Stimulated activated CD4-positive, alpha-beta T cell treated with anti-CD3 and anti-CD28 coated beads, Interleukin-1b, Interleukin-23, amount 100 ng/mL, for 4 hours (primary cell): ENCODE measurements around the gene SEPTIN11.
A peak's percentile ranks its signal among the peaks of the same experiment; 100 is the strongest.

Experiments
- DNase-seq, 2 donors: peaks; one replicate each; pipeline ENCODE4 v3.0.0-alpha.2; 2020; ENCODE audit warnings: low read depth in 2 of 2

Gene SEPTIN11

DNA sequence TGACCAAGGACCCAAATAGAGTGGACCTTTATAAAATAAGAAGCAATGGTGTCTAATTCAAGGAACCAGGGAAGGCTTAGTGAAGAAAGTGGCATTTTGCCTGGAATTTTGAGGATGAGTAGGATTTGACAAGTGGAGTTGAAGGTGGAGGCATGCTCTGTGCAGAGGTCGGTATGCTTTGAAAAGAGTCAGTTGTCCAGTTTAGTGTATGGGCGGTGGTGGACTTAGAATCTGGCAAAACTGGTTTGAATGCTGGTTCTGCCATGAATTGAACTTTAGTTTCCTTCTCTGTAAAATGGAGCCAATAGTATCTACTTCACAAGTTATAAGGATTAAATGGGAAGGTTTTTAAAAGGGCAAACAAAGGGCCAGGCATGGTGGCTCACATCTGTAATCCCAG, 29.7 kb downstream of the SEPTIN11 start:
- no peak for DNase-seq

DNA sequence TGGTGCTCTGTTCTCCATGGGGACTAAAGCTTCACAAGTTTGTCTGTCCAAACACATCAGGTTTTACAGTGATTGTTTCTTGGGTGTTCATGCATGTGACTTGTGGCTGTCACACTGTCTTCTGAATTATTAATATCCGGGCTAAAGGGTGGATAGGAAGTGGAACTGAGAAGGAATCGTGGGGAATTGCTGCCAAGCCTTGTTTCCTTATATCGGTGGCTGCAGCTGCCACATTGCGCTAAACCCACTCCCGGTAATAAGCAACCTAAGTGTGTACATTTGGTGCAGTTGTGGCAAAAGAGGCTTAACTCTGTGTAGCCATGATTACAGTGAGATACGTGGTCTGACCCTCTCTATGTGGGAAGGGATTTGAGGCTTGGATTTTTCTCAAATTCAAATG, 30.7 kb downstream of the SEPTIN11 start:
- no peak for DNase-seq

DNA sequence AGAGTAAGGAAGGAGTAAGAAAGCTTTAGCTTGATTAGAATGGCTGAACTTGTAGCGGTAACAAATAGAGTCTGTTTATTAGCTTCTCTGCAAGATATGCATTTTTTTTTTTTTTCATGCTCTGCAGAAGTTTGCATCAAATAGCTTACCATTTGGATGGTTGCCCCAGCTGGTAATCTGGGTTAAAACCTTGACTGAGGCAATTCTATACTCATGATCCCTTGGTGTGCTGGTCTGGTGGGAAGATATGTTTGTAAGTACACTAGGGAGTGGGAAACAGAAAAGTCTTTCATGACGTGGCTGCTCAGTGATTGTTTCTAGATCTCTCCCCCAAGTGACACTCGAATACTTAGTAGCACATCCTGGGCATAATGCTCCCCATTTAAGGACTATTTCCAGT, 32.1 kb downstream of the SEPTIN11 start:
- DNase-seq, result no peak

DNA sequence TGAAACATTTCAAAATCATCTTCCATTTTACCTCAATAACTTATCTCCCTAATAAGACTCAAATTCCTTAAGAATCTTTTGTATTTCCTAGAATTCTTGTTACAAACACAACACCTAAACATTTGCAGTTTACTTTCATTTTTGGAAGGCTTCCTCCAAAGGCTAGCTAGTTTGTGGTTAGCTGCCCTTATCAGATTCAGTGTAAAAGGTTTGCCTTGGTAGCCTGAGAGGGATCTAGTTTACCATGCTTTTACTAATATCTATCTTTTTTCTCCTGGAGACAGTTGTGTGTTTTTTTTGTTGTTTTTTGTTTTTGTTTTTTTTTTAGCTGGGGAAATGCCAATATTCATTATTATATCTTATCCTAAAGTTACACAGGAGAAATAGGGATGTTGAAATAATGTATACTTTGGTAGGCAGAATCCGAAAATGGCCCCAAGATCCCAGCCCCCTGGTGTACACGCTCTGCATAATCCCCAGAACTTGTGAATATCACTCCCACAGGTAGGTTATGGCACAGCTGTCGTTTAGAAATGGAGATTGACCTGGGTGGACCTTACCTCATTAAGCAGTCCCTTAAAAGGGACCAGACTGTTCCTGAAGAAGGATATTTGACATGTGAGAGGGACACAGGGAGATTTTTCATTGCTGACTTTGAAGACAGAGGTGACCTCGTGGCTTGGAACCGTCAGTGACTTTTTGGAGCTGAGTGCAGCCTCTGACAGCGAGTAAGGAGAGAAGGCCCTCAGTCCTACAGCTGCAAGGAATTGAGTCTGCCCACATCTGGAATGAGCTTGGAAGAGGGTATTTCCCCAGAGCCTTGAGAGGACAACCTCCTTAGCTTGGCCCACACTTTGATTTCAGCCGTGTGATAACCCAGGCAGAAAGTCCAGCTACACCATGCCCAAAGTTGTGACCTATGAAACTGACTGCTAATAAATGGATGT, 33.4 kb downstream of the SEPTIN11 start:
- DNase-seq, result no peak

DNA sequence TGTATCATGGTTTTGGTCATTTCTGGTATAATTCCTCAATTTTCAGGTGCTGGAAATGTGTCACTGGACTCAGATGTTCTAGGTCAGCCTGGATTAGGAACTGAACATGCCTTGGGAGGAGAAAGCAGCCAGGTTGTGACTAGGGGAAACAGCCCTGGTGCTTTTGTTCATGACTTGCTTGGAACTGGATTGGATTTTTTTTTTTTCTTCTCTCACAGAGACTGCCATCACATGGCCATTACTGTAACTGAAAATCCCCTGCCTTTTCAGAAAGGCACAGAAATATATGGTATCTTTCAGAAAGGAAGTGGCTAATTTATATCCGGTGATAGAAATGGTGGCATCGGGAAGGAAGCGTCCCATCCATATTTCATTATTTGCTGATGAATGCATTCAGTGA, 34.6 kb downstream of the SEPTIN11 start:
- no peak for DNase-seq

DNA sequence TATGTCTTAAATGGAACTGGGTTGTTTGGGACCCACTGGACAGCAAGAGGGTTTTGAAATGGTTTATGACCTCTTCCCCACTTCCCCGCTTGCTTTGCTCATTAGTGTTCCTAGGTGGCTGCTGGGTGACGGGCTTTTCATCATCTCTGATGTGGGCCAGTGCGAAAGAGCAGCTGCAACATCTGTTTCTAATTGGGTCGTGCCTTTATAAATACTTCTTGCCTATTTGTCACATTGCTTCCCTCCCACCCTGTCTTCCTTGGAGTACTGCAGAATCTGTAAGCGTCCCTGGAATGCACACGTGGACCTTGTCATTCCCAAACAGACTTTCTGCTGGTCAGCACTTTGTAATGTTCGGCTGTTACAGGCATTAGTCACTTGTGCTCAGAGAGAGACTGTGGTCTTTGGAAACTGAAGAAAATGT, 35.2 kb downstream of the SEPTIN11 start:
- no peak for DNase-seq

DNA sequence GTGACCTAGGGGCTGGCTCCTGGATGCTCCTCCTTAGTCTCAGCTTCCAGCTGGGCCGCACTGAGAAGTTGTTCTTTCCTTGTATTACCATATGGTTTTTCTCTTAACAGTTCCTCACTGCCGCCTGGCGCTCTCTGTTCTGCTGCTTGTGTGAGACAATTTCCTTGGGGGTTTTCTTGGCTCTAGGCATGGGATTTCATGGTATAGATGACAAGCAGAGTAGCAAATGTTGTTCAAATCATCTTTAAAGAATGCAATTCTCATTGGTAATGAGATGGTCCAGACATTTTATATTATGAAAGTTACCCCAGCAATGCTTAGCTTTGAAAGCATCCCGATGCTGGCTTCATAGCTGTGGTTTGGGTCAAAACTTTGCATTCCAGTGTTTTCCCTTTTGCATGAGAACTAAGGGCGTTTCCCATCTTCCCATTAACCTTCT, 37.6 kb downstream of the SEPTIN11 start:
- DNase-seq, result no peak

DNA sequence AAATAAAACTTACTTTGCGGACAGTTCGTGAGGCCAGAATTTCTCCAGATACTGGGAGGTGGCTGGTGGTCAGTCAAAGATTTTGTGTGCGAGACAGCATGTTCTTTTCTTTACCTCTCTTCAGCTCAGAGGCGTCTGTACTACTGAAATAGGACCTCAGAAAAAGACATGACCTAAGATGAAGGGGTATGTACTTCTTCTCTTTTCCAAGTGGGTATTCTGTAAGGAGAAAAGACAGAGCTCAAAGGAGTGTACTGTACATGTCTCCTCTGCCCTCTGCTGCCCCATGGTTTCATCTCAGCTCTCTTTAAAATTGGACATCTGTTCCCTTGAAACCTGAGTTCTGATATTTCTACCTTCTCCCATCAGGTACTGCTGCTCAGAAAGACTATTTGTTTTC, 38.1 kb downstream of the SEPTIN11 start:
- DNase-seq, result no peak

DNA sequence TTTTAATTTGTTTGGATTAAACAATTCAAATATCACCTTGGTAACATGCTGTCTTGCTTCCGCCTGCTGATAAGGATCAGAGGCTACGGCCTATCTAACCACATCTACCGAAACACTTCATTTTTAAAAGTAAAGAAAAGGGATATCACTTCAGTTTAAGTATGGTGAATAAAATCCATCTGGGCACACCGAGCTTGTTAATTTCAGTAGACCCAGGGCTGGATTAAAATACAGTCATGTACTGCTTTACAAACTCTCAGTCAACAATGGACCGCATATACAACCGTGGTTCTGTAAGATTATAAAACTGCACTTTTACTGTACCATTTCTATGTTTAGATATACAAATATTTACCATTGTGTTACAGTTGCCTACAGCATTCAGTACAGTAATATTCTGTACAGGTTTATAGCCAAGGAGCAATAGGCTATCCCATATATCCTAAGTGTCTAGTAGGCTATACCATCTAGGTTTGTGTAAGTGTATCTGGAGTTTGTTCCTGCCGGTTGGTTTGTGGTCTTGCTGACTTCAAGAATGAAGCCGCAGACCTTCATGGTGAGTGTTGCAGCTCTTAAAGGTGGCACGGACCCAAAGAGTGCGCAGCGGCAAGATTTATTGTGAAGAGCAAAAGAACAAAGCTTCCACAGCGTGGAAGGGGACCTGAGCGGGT, 40.0 kb downstream of the SEPTIN11 start:
- DNase-seq, result peak; percentile 11 to 18

DNA sequence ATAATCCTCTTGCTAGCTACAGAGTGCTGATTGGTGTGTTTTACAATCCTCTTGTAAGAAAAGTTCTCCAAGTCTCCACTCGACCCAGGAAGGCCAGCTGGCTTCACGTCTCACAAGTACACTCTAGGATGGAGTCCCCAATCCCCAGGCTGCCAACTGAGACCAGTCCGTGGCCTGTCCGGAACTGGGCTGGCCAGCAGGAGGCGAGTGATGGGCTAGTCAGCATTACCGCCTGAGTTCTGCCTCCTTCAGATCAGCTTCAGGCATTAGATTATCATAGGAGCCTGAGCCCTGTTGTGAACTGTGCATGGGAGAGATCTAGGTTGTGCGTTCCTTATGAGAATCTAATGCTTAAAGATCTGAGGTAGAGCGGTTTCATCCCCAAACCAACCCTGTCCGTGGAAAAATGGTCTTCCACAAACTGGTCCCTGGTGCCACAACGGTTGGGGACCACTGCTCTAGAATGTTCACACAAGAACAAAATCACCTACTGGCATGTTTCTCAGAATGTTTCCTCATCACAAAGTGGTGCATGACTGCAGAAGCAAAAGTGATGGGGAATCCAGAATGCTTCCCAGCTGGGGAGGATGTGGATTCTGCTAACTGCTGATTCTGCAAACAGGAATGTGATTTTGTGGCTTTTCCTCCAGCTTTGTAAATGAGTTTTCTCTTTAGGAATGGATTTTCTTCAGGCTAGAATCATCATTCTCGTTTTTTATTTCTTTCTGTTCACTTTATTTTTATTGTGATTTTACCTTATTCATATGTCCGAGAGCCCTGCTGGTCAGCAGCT, 40.9 kb downstream of the SEPTIN11 start:
- no peak for DNase-seq

DNA sequence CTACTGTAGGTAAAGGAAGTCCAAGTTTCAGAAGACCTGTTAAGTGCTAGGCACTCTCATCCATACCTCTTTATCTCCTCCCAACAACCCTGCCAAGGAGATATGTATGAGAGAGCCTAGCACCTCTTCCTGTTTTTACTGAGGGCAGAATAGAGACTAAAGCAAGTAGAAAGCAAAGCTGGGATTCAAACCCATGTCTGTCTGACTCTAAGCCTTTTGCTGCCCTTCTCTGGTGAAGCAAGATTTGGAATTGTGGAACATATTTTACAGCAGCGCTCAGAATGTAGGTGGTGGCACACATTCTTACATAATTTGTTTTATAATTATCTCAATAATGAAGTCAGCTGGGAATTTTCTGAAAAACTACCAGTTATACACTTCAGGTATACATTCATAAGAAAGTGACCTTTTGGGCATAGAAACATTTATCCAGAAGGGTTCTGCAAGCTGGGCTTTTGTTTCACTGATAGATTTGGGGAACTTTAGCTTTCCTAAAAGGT, 41.7 kb downstream of the SEPTIN11 start:
- DNase-seq, result no peak

DNA sequence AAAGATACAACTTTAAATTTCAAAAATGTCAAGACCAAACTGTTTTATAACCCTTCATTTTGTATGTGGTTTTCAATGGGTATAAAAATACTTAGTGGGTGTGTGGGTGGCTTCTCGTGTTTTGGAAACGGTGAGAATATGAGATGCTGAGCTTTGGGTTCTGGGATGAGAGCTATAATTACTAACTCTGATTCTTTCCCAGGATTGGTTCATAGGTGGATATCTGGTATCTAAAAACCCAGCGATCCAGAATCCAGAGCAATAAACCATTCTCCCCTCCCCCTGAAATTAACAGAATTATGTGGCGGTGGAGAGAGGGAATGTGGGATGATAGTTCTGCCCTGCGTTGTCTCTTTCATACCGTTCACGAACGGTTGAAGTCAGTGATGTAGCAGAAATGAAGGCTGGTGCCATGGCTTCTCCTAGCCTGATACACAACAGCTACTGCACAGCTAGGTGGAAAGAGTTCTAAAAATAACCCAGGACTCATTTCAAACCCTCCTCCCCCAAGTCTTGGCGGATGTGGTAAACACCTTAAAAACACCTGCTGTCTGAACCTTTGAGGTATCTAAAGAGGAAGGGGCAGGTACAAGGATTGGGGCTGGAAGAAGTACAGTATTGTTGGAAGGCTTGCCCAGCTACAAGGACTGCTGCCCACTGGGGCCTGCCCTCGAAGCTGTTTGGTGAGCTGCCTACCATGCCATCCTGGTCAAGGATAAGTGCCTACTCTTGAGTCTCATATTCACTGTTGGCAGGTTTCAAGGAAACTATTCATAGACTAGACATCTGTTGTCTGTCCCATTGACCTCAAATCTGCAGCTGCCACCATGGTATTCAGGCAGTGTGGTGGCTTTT, 44.5 kb downstream of the SEPTIN11 start:
- DNase-seq, result peak; percentile 5 to 30

DNA sequence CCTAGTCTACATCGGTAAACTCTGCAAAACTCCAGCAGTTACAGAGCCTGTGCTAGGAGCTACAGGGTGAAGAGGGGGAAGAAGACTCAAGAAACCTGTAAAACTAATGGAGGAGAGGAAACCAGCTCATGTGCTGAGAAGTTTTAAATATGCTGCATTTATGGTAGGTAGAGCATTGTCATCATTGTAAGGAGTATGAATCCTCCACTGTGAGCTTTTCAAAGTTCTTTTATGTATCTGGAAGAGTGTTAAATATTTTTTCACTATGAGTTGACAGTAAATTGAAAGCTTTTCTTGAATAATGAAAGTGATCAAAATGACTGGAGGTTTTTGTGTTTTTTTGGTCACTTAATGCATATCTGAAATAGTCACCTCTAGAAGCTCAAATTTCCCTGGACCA, 46.2 kb downstream of the SEPTIN11 start:
- no peak for DNase-seq

DNA sequence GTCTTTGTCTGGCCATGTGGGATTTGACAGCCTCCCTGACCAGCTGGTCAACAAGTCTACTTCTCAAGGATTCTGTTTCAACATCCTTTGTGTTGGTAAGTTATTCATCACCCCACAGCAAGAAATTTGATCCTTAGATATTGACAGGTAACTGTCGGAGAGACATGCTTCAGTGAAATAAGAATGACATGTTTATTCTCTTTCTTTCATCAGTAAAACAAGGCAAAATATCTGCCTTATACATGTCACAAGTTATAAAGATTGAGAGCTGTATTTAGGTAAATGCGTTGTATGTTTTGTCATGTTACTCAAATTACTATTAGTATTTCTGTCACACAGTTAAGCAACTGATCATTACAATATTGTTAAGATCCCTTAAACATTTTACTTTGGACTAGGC, 46.9 kb downstream of the SEPTIN11 start:
- DNase-seq, result no peak

DNA sequence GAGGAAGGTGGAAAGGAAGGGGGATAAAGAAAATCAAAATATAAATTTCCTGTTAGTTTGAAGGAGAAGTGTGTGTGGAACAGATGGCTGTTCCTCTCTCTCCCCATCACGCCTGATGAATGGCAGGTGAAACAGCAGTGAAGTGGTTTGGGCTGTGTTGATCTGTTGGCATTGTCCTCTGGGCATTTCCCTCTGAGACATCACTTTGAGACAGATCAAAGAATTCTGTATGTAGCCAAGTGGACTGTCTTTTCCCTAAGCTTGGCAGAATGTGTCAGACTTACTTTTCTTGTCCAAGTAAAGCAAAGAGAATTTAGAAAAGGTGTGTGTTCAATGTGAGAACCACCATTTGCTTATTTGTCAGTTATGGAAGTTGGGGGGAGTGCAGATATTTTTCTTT, 47.5 kb downstream of the SEPTIN11 start:
- DNase-seq, result no peak

DNA sequence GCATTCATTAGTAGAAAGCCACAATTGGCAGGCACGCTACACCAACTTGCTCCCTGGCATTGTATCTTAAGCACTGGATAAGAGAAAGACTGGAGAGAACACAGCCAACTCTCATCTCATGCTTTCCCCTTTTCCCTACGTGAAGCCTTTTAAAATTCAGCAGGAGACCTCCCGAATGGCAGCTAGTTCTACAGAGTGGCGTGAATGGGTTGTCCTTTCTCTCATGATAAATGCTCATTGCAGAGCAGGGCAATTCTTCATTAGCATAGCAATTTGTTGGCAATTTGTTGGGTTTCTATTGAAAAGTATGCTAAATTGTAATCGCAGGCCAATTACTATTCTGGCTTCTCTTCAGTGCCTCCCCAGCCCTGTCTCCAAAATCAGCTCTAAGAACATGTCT, 48.0 kb downstream of the SEPTIN11 start:
- DNase-seq, result no peak

DNA sequence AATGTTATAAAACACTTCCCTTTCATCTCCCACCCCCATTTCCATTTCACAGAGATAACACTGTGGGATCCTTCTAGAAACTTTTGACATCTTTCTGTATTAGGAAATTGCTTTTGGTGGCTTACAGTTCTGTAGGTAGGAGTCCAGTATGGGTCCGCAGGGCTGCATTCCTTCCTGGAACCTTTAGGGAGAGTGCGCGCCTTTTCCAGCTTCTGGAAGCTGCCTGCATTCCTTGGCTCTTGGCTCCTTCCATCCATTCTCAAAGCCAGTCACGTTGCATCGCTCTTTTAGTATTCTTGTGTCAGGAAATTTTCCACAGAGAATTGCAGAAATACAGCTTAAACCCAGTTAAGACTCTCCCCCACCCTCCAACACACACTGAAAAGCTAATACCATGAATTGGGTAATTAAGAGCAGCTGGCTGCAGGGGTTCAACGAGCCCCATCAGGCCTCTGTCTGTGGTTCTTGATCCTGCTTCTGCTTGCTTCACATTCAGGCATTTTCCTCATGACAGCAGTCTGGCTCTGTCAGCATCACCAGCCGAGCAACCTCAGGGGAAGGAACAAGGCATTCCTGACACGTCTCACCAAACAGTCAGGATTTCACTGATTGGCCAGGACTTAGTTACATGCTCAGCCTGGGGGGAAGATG, 48.8 kb downstream of the SEPTIN11 start:
- DNase-seq, result no peak
